GM20431 (cell line): ENCODE results near the gene KNDC1.

Source experiments
- in situ Hi-C: fragments of 300-500 bp; cut with MseI, MboI; formaldehyde crosslinking; loops from one replicate; pipeline ENCODE4 v1.15.0; 2020; ENCODE audit warnings: low sequenced_read_pairs; ENCODE audit not compliant: unreplicated experiment

KNDC1 gene

GRCh38 chr10:133201948-133202725 lies 42.1 kb downstream of the KNDC1 start:
- in situ Hi-C loops, result no loop called here

- in situ Hi-C loops, result no loop called here
Measured at GRCh38 chr10:133202778-133203651, 43.0 kb downstream of the KNDC1 start.

- in situ Hi-C loops, result no loop called here
Measured at GRCh38 chr10:133203652-133204195, 43.7 kb downstream of the KNDC1 start.

- in situ Hi-C loops, result no loop called here
Measured at GRCh38 chr10:133204226-133205015, 44.4 kb downstream of the KNDC1 start.

- in situ Hi-C loops, result no loop called here
Measured at GRCh38 chr10:133205146-133205545, 45.1 kb downstream of the KNDC1 start.

- in situ Hi-C loops, result no loop called here
Measured at GRCh38 chr10:133206356-133207040, 46.5 kb downstream of the KNDC1 start.

GRCh38 chr10:133207041-133207600 lies 47.1 kb downstream of the KNDC1 start:
- in situ Hi-C loops, result no loop called here

- in situ Hi-C loops, result no loop called here
Measured at GRCh38 chr10:133207627-133208026, 47.6 kb downstream of the KNDC1 start.

GRCh38 chr10:133208466-133208865 lies 48.4 kb downstream of the KNDC1 start:
- in situ Hi-C loops, result no loop called here

- in situ Hi-C loops, result no loop called here
Measured at GRCh38 chr10:133209117-133209516, 49.1 kb downstream of the KNDC1 start.

- in situ Hi-C loops, result no loop called here
Measured at GRCh38 chr10:133209641-133210040, 49.6 kb downstream of the KNDC1 start.

- in situ Hi-C loops, result no loop called here
Measured at GRCh38 chr10:133210398-133211140, 50.5 kb downstream of the KNDC1 start.

- in situ Hi-C loops, result no loop called here
Measured at GRCh38 chr10:133211141-133211830, 51.3 kb downstream of the KNDC1 start.

GRCh38 chr10:133211959-133212852 lies 52.2 kb downstream of the KNDC1 start:
- in situ Hi-C loops, result no loop called here

GRCh38 chr10:133212853-133213494 lies 53.0 kb downstream of the KNDC1 start:
- in situ Hi-C loops, result no loop called here

- in situ Hi-C loops, result no loop called here
Measured at GRCh38 chr10:133213641-133214467, 53.8 kb downstream of the KNDC1 start.
